Measurements from ENCODE around the gene CAMK2A.

Gene CAMK2A

DNA sequence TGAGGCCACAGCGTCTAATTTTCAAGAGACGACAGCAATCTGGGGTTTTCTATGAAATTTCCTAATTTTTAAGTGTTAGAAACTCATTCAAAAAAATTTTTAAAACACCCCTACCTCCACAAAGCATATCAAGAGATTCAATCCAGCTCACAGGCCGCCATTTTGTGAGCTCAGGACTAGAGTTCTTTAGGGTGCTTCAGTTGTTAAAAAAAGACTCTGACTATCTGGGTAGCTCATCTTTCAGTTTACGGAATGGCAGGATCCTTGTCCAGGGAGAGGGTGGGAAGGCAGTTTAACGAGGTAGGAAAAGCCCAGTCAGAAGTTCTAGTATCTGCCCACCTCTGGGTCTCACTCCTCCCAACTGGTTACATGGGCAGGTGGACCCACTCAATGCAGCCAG lies 43.1 kb downstream of the CAMK2A start:
- no peak for TF ChIP-seq TAF1 (IDR thresholded peaks at IDR 0.05; ENCODE audit: borderline replicate concordance, insufficient read depth, low read length)
- no peak for TF ChIP-seq POLR2AphosphoS5 (IDR thresholded peaks at IDR 0.05; ENCODE audit: low read depth, low read length)

DNA sequence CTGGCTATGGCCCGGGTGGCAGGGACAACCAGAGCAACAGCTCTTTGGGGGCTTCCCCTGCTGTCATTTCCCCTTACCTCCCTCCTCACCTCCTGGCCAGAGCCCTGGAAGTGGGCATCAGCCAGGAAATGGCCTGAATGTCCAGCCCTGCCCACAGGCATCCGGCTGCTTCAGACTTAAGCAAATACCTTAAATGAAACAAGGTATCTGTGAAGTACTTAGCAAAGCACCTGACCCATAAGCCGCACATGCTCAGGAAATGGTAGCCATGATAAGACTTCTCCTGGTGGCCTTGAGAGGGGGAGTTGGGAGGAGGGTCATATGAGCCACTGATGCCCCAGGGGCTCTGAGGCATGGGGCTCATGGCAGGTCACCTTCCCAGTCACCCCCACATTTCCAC lies 43.8 kb downstream of the CAMK2A start:
- TF ChIP-seq POLR2AphosphoS5 (IDR thresholded peaks at IDR 0.05; ENCODE audit: low read depth, low read length) (no peak), TAF1 (IDR thresholded peaks at IDR 0.05; ENCODE audit: borderline replicate concordance, insufficient read depth, low read length) (no peak), FOXP2 (optimal IDR thresholded peaks at IDR 0.05; ENCODE audit: borderline replicate concordance, extremely low read depth, extremely low read length, insufficient read depth) (no peak), SIN3A (IDR thresholded peaks at IDR 0.05; ENCODE audit: borderline replicate concordance, insufficient read depth, low read length) (no peak)
- TF ChIP-seq, protein P1, sequence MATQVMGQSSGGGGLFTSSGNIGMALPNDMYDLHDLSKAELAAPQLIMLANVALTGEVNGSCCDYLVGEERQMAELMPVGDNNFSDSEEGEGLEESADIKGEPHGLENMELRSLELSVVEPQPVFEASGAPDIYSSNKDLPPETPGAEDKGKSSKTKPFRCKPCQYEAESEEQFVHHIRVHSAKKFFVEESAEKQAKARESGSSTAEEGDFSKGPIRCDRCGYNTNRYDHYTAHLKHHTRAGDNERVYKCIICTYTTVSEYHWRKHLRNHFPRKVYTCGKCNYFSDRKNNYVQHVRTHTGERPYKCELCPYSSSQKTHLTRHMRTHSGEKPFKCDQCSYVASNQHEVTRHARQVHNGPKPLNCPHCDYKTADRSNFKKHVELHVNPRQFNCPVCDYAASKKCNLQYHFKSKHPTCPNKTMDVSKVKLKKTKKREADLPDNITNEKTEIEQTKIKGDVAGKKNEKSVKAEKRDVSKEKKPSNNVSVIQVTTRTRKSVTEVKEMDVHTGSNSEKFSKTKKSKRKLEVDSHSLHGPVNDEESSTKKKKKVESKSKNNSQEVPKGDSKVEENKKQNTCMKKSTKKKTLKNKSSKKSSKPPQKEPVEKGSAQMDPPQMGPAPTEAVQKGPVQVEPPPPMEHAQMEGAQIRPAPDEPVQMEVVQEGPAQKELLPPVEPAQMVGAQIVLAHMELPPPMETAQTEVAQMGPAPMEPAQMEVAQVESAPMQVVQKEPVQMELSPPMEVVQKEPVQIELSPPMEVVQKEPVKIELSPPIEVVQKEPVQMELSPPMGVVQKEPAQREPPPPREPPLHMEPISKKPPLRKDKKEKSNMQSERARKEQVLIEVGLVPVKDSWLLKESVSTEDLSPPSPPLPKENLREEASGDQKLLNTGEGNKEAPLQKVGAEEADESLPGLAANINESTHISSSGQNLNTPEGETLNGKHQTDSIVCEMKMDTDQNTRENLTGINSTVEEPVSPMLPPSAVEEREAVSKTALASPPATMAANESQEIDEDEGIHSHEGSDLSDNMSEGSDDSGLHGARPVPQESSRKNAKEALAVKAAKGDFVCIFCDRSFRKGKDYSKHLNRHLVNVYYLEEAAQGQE (IDR thresholded peaks at IDR 0.05; ENCODE audit: insufficient read depth in 1 of 2, low read depth in 2 of 2, low read length in 2 of 2): no peak

DNA sequence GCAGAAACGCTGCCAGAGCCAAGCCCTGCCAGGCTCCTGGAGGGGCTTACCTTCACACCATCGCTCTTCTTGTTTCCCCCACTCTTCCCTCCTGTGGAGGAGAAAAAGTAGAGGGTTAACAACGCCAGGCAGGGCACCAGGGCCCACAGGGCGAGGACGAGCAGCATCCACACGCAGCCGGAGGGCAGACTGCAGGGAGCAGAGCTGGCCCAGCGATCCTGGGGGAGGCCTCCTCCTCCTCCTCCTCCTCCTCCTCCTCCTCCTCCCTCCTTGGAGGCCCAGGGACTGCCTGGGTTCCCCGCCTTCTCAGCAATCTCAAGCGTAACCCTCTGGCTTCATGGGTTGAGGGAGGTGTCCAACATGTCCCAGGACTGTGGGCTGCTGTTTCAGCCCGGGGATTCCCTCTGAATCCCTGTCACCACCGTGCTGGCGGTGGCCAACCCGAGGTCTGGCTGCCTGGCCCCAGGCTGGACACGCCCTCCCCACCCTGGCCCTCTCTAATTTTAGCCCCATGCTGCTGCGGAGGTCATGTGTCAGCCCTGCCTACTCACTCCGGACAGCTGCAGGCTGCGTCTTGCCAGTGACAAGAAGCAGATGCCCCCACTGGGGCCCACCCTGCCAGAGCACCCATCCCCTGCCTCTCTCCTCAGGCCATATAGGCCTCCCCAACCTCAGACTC lies 44.3 kb downstream of the CAMK2A start:
- TF ChIP-seq TAF1 (IDR thresholded peaks at IDR 0.05; ENCODE audit: borderline replicate concordance, insufficient read depth, low read length): no peak
- TF ChIP-seq SIN3A (IDR thresholded peaks at IDR 0.05; ENCODE audit: borderline replicate concordance, insufficient read depth, low read length): no peak
- no peak for TF ChIP-seq FOXP2 (optimal IDR thresholded peaks at IDR 0.05; ENCODE audit: borderline replicate concordance, extremely low read depth, extremely low read length, insufficient read depth)
- TF ChIP-seq, protein P1 (IDR thresholded peaks at IDR 0.05; ENCODE audit: insufficient read depth in 1 of 2, low read depth in 2 of 2, low read length in 2 of 2): no peak
- no peak for TF ChIP-seq POLR2AphosphoS5 (IDR thresholded peaks at IDR 0.05; ENCODE audit: low read depth, low read length)

DNA sequence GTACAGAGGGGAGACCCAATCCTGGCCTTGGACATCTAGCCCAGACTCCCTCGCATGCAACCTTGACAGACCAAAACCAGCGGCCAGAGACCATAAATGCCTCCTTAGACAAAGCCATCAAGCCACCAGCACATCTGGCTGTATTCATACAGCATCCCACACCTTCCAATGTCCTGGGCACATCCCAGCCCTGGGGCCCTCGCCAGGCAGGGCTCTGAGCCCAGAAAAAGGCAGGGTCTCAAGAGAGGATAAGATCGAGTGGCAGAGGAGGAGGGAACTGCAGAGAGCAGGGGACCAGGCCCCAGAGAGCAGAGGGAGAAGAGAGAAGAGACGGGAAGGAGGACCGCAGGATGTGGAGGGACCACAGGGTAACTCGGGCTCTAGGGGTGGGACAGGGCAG lies 45.4 kb downstream of the CAMK2A start:
- TF ChIP-seq SIN3A (IDR thresholded peaks at IDR 0.05; ENCODE audit: borderline replicate concordance, insufficient read depth, low read length) (no peak), TAF1 (IDR thresholded peaks at IDR 0.05; ENCODE audit: borderline replicate concordance, insufficient read depth, low read length) (no peak), FOXP2 (optimal IDR thresholded peaks at IDR 0.05; ENCODE audit: borderline replicate concordance, extremely low read depth, extremely low read length, insufficient read depth) (no peak), POLR2AphosphoS5 (IDR thresholded peaks at IDR 0.05; ENCODE audit: low read depth, low read length) (no peak)
- TF ChIP-seq, protein P1 (IDR thresholded peaks at IDR 0.05; ENCODE audit: insufficient read depth in 1 of 2, low read depth in 2 of 2, low read length in 2 of 2): no peak

DNA sequence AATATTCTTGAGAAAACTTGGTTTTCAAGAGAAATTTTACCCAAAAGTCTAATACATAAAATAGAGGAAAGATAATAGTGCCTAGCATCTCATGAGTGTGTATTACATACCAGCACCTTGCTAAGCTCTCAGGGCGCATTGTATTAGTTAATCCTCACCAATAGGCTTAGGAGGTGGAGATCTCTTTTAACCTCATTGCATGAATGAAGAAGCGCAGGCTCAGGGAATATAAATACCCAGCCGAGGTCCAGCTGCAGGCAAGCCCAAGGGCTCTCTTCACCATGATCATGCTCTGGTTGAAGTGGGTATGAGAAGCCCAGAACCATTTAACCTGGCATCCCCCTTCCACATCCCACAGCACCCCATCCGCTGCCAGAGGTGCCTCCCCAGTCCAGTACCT lies 46.0 kb downstream of the CAMK2A start:
- no peak for TF ChIP-seq SIN3A (IDR thresholded peaks at IDR 0.05; ENCODE audit: borderline replicate concordance, insufficient read depth, low read length)
- no peak for TF ChIP-seq FOXP2 (optimal IDR thresholded peaks at IDR 0.05; ENCODE audit: borderline replicate concordance, extremely low read depth, extremely low read length, insufficient read depth)
- no peak for TF ChIP-seq POLR2AphosphoS5 (IDR thresholded peaks at IDR 0.05; ENCODE audit: low read depth, low read length)
- TF ChIP-seq, protein P1 (IDR thresholded peaks at IDR 0.05; ENCODE audit: insufficient read depth in 1 of 2, low read depth in 2 of 2, low read length in 2 of 2): no peak
- TF ChIP-seq TAF1 (IDR thresholded peaks at IDR 0.05; ENCODE audit: borderline replicate concordance, insufficient read depth, low read length): no peak

All from PFSK-1 (cell line).